Hepatocyte (in vitro differentiated cells): Measurements from ENCODE around the gene NCAPD2. TPM values are rescaled to one million over a fixed set of nuclear protein-coding genes. Genes with fewer than 3 reads are reported as not detected.
"Not testable (repeated sequence)": the region's sequence is repeated elsewhere in the genome, so short reads cannot be mapped to it uniquely, and the experiment has no call there.

Source experiments
- DNase-seq: peaks from one replicate; pipeline ENCODE4 v3.0.0-alpha.2; 2016; ENCODE audit warnings: low spot score
- H2AFZ ChIP-seq: fragments of 200-600 bp; sonication (generic); 2 replicates; pipeline ENCODE4 v1.6.0; 2016; ENCODE audit warnings: antibody characterized with exemption, mild to moderate bottlenecking
- H3K27ac ChIP-seq: fragments of 200-600 bp; sonication (generic); 2 replicates; pipeline ENCODE4 v1.5.1; 2016; ENCODE audit warnings: mild to moderate bottlenecking
- H3K27me3 ChIP-seq: fragments of 200-600 bp; sonication (generic); 2 replicates; pipeline ENCODE4 v1.6.1; 2016
- H3K36me3 ChIP-seq: fragments of 200-600 bp; sonication (generic); replicated peaks from 2 replicates; pipeline ENCODE4 v1.5.1; 2016; ENCODE audit warnings: low read depth; ENCODE audit not compliant: insufficient read depth
- H3K4me1 ChIP-seq: fragments of 200-600 bp; sonication (generic); 2 replicates; pipeline ENCODE4 v1.5.1; 2016; ENCODE audit warnings: mild to moderate bottlenecking, moderate library complexity; ENCODE audit not compliant: insufficient read depth
- H3K4me2 ChIP-seq: fragments of 200-600 bp; sonication (generic); 2 replicates; pipeline ENCODE4 v1.6.0; 2016
- H3K4me3 ChIP-seq: fragments of 200-600 bp; sonication (generic); 2 replicates; pipeline ENCODE4 v1.5.1; 2016; ENCODE audit warnings: mild to moderate bottlenecking
- H3K79me2 ChIP-seq: fragments of 200-600 bp; sonication (generic); 2 replicates; pipeline ENCODE4 v1.6.0; 2017; ENCODE audit warnings: mild to moderate bottlenecking
- H3K9me2 ChIP-seq: fragments of 200-600 bp; sonication (generic); replicated peaks from 2 replicates; pipeline ENCODE4 v1.6.0; 2017; ENCODE audit warnings: mild to moderate bottlenecking; ENCODE audit not compliant: insufficient read depth
- H3K9me3 ChIP-seq: fragments of 200-600 bp; sonication (generic); 2 replicates; pipeline ENCODE4 v1.5.1; 2016; ENCODE audit warnings: low read depth, mild to moderate bottlenecking
- H4K20me1 ChIP-seq: fragments of 200-600 bp; sonication (generic); 2 replicates; pipeline ENCODE4 v1.6.0; 2016; ENCODE audit warnings: mild to moderate bottlenecking; ENCODE audit not compliant: insufficient read depth, poor library complexity, severe bottlenecking
- EZH2 ChIP-seq: fragments of 200-600 bp; sonication (generic); IDR thresholded peaks from 2 replicates; pipeline ENCODE4 v1.6.1; 2016; ENCODE audit warnings: antibody characterized with exemption, mild to moderate bottlenecking, borderline replicate concordance
- EZH2phosphoT487 ChIP-seq: fragments of 200-600 bp; sonication (generic); IDR thresholded peaks from one replicate; pipeline ENCODE4 v1.6.1; 2018; ENCODE audit warnings: antibody characterized with exemption, mild to moderate bottlenecking, low read depth, moderate library complexity; ENCODE audit not compliant: unreplicated experiment, severe bottlenecking
- WGBS: methylation state at CpG from one replicate; pipeline ENCODE4 v1.1.6; 2016; ENCODE audit warnings: low lambda C conversion rate; ENCODE audit errors: missing lambda C conversion rate; 5-methylcytosine and 5-hydroxymethylcytosine counted together
- polyA plus RNA-seq: library from polyadenylated mRNA; unstranded; fragments of >200 nt; fragmentation: Nextera tagmentation; extraction: Ambion mirVana; gene quantifications from 2 replicates; pipeline ENCODE4 v1.2.1, GENCODE V29; 2016
- total RNA-seq: library from RNA; depleted of rRNA; stranded (reverse); fragments of >200 nt; gene quantifications from 2 replicates; pipeline ENCODE4 v1.2.3, GENCODE V29; 2014
- TF ChIP-seq, protein P1 (sequence below): fragments of 200-600 bp; sonication (generic); IDR thresholded peaks from 2 replicates; pipeline ENCODE4 v1.5.1; 2016; ENCODE audit warnings: antibody characterized with exemption, mild to moderate bottlenecking; ENCODE audit not compliant: poor library complexity

Gene NCAPD2
- total and polyA plus RNA-seq, 2 experiments from 2014 or later = 13.7 to 26.7 TPM

GRCh38 chr12:6558014-6558760 lies 64.3 kb downstream of the NCAPD2 start:
- TF ChIP-seq, protein P1, sequence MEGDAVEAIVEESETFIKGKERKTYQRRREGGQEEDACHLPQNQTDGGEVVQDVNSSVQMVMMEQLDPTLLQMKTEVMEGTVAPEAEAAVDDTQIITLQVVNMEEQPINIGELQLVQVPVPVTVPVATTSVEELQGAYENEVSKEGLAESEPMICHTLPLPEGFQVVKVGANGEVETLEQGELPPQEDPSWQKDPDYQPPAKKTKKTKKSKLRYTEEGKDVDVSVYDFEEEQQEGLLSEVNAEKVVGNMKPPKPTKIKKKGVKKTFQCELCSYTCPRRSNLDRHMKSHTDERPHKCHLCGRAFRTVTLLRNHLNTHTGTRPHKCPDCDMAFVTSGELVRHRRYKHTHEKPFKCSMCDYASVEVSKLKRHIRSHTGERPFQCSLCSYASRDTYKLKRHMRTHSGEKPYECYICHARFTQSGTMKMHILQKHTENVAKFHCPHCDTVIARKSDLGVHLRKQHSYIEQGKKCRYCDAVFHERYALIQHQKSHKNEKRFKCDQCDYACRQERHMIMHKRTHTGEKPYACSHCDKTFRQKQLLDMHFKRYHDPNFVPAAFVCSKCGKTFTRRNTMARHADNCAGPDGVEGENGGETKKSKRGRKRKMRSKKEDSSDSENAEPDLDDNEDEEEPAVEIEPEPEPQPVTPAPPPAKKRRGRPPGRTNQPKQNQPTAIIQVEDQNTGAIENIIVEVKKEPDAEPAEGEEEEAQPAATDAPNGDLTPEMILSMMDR = peak; percentile 52
- H3K79me2 ChIP-seq = peaks cover 14% of the 10 kb centered on the region
- H3K36me3 ChIP-seq, H2AFZ ChIP-seq, H4K20me1 ChIP-seq, H3K9me3 ChIP-seq, H3K4me3 ChIP-seq, H3K9me2 ChIP-seq, H3K27ac ChIP-seq, H3K4me2 ChIP-seq, H3K27me3 ChIP-seq: not testable (repeated sequence)
- peaks cover 14% of the 10 kb centered on the region for H3K4me1 ChIP-seq
- 81% methylated on average over 14 of the region's 14 CpGs for WGBS
- DNase-seq = peak; percentile 71

DNA sequence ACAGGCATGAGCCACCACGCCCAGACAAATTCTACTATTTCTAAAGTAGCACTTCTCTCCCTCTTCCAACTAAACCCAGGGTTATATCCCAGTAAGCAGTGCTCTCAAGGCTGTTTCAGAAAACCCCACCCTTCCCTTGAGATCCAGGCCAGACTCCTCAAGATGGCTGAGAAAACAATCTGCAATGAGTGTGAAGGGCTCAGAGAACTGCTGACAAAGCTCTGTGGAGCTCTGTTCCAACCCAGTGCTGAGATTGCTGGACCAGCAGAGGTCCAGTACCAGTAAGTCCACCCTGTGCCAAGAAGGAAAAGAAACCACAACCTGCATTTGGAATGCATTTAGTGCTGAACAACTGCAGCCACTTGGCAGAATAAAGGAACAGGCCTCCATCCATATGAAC lies 65.6 kb downstream of the NCAPD2 start:
- Histone ChIP-seq H2AFZ (no peak overlapping the region), H3K27ac (no peak overlapping the region), H3K4me2 (no peak overlapping the region), H3K9me2 (no peaks in the 10 kb centered on the region), H3K36me3 (peaks cover 11% of the 10 kb centered on the region), H3K27me3 (no peaks in the 10 kb centered on the region), H3K4me1 (peaks cover 2% of the 10 kb centered on the region), H3K9me3 (no peaks in the 10 kb centered on the region), H4K20me1 (no peaks in the 10 kb centered on the region), H3K79me2 (peaks cover 8% of the 10 kb centered on the region), H3K4me3 (no peak overlapping the region)
- no peak for TF ChIP-seq EZH2phosphoT487
- no peak for DNase-seq
- 90% methylated on average over 1 of the region's 1 CpG for WGBS

GRCh38 chr12:6560501-6561205 lies 66.8 kb downstream of the NCAPD2 start:
- Histone ChIP-seq H3K27ac (no peak overlapping the region), H3K79me2 (peaks cover 8% of the 10 kb centered on the region), H3K9me3 (no peaks in the 10 kb centered on the region), H2AFZ (no peak overlapping the region), H3K9me2 (no peaks in the 10 kb centered on the region), H3K27me3 (no peaks in the 10 kb centered on the region), H3K4me3 (no peak overlapping the region), H3K36me3 (peaks cover 11% of the 10 kb centered on the region), H4K20me1 (no peaks in the 10 kb centered on the region), H3K4me2 (no peak overlapping the region), H3K4me1 (no peaks in the 10 kb centered on the region)
- TF ChIP-seq, protein P1 = no peak
- TF ChIP-seq EZH2phosphoT487 = no peak
- no peak for TF ChIP-seq EZH2
- no peak for DNase-seq
- WGBS = 95% methylated on average over 13 of the region's 13 CpGs

DNA sequence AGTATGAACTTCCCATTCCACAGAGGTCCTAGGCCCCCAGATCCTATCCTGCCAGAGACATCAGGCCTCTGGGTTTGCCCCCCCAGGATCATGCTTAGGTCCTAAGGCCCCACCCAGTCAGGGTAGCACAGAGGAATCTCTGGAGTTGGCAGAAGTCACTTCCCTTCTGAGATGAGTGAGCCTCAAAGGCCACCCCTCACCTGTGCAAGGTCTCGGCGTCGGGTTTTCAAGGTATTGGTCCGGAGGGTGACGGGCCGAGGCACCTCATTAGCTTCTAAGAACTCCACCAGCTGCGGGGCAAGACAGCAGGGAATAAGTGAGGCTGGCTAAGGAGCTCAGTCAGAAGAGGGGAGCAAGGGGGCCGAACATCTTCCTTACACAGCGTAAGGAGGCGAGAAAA lies 69.0 kb downstream of the NCAPD2 start:
- 96% methylated on average over 10 of the region's 10 CpGs for WGBS
- TF ChIP-seq EZH2 = no peak
- TF ChIP-seq EZH2phosphoT487 = no peak
- TF ChIP-seq, protein P1 = no peak
- H3K9me3 ChIP-seq = no peaks in the 10 kb centered on the region
- no peak overlapping the region for H3K4me2 ChIP-seq
- no peak overlapping the region for H3K27ac ChIP-seq
- H2AFZ ChIP-seq = no peak overlapping the region
- peaks cover 26% of the 10 kb centered on the region for H3K79me2 ChIP-seq
- no peak for DNase-seq
- no peaks in the 10 kb centered on the region for H4K20me1 ChIP-seq
- H3K4me3 ChIP-seq = no peak overlapping the region
- H3K27me3 ChIP-seq = no peaks in the 10 kb centered on the region
- no peaks in the 10 kb centered on the region for H3K9me2 ChIP-seq
- H3K36me3 ChIP-seq = peaks cover 11% of the 10 kb centered on the region
- peaks cover 8% of the 10 kb centered on the region for H3K4me1 ChIP-seq
